ENCODE data around the gene LIN37.

The LIN37 gene

DNA sequence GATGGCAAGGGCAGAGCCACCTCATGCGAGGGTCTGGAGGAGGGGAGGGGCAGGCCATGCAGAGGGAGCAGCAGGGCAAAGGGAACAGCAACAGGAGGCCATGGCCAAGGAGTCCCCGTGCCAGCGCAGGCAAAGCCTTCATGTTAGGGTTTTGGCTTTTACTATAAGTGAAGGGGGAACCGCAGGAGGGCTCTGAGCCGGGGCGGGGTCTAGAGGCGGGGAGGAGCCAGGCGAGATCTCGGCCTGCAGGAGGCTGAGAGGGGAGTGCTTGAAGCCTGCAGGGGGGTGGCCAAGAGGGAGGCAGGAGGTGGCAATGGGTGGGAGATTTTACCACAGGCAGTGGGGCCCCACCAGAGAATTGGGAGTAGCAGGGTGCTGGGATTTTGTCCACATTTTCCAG is 33.3 kb downstream of the LIN37 start:
- H3K9me3 ChIP-seq (ENCODE audit: insufficient read depth, low read length, severe bottlenecking) = no peaks in the 10 kb centered on the region
- no peak for ATAC-seq (ENCODE audit: insufficient read depth, low read depth)
- peaks cover 15% of the 10 kb centered on the region for H3K4me1 ChIP-seq (ENCODE audit: insufficient read depth, low read length)
- no peak overlapping the region for H3K4me2 ChIP-seq (ENCODE audit: insufficient read depth, low read length)
- TF ChIP-seq CTCF (IDR thresholded peaks at IDR 0.05; ENCODE audit: borderline replicate concordance, extremely low read depth, low read length, poor library complexity, severe bottlenecking) (no peak), EZH2 (IDR thresholded peaks at IDR 0.05; ENCODE audit: borderline replicate concordance, low read depth, low read length, severe bottlenecking) (no peak)
- no peak overlapping the region for H3K27ac ChIP-seq (ENCODE audit: low read length)
- H4K20me1 ChIP-seq (ENCODE audit: insufficient read depth, low read length) = peaks cover 41% of the 10 kb centered on the region
- no peak overlapping the region for H2AFZ ChIP-seq (ENCODE audit: low read depth, low read length)
- peaks cover 88% of the 10 kb centered on the region for H3K36me3 ChIP-seq (ENCODE audit: insufficient read depth, low read length)
- H3K79me2 ChIP-seq (ENCODE audit: insufficient read depth, low read length) = peaks cover 27% of the 10 kb centered on the region
- DNase-seq = no peak
- no peaks in the 10 kb centered on the region for H3K27me3 ChIP-seq (ENCODE audit: insufficient read depth, low read length, poor library complexity)
- H3K9ac ChIP-seq (ENCODE audit: low read depth, low read length) = no peak overlapping the region
- no peak overlapping the region for H3K4me3 ChIP-seq (ENCODE audit: low read depth in 1 of 2, low read length in 2 of 2)

- no peak overlapping the region for H3K4me2 ChIP-seq (ENCODE audit: insufficient read depth, low read length)
Measured at GRCh38 chr19:35782589-35782988, 34.2 kb downstream of the LIN37 start.

GRCh38 chr19:35783469-35784434 is 35.4 kb downstream of the LIN37 start:
- no peak overlapping the region for H3K4me3 ChIP-seq (ENCODE audit: low read depth in 1 of 2, low read length in 2 of 2)
- DNase-seq (no peak), ATAC-seq (ENCODE audit: insufficient read depth, low read depth) (no peak)
- H2AFZ ChIP-seq (ENCODE audit: low read depth, low read length) = no peak overlapping the region
- no peak overlapping the region for H3K4me2 ChIP-seq (ENCODE audit: insufficient read depth, low read length)
- H3K36me3 ChIP-seq (ENCODE audit: insufficient read depth, low read length) = peaks cover 74% of the 10 kb centered on the region
- TF ChIP-seq EZH2 (IDR thresholded peaks at IDR 0.05; ENCODE audit: borderline replicate concordance, low read depth, low read length, severe bottlenecking) (no peak), CTCF (IDR thresholded peaks at IDR 0.05; ENCODE audit: borderline replicate concordance, extremely low read depth, low read length, poor library complexity, severe bottlenecking) (peak; percentile 15)
- no peaks in the 10 kb centered on the region for H3K4me1 ChIP-seq (ENCODE audit: insufficient read depth, low read length)
- H4K20me1 ChIP-seq (ENCODE audit: insufficient read depth, low read length) = peaks cover 24% of the 10 kb centered on the region
- peaks cover 8% of the 10 kb centered on the region for H3K79me2 ChIP-seq (ENCODE audit: insufficient read depth, low read length)
- H3K9ac ChIP-seq (ENCODE audit: low read depth, low read length) = no peak overlapping the region
- no peaks in the 10 kb centered on the region for H3K9me3 ChIP-seq (ENCODE audit: insufficient read depth, low read length, severe bottlenecking)
- H3K27me3 ChIP-seq (ENCODE audit: insufficient read depth, low read length, poor library complexity) = no peaks in the 10 kb centered on the region
- no peak overlapping the region for H3K27ac ChIP-seq (ENCODE audit: low read length)

More at GRCh38 chr19:35782589-35782988, 34.2 kb downstream of the LIN37 start:
- DNase-seq (no peak), ATAC-seq (ENCODE audit: insufficient read depth, low read depth) (no peak)
- H3K27me3 ChIP-seq (ENCODE audit: insufficient read depth, low read length, poor library complexity) = no peaks in the 10 kb centered on the region
- no peak overlapping the region for H2AFZ ChIP-seq (ENCODE audit: low read depth, low read length)
- H3K36me3 ChIP-seq (ENCODE audit: insufficient read depth, low read length) = peaks cover 86% of the 10 kb centered on the region
- no peak overlapping the region for H3K9ac ChIP-seq (ENCODE audit: low read depth, low read length)
- H3K27ac ChIP-seq (ENCODE audit: low read length) = no peak overlapping the region
- peaks cover 18% of the 10 kb centered on the region for H3K79me2 ChIP-seq (ENCODE audit: insufficient read depth, low read length)
- peaks cover 31% of the 10 kb centered on the region for H4K20me1 ChIP-seq (ENCODE audit: insufficient read depth, low read length)
- H3K4me3 ChIP-seq (ENCODE audit: low read depth in 1 of 2, low read length in 2 of 2) = no peak overlapping the region
- no peaks in the 10 kb centered on the region for H3K9me3 ChIP-seq (ENCODE audit: insufficient read depth, low read length, severe bottlenecking)
- H3K4me1 ChIP-seq (ENCODE audit: insufficient read depth, low read length) = peaks cover 5% of the 10 kb centered on the region; the same call in 1 of the 2 replicates
- TF ChIP-seq EZH2 (IDR thresholded peaks at IDR 0.05; ENCODE audit: borderline replicate concordance, low read depth, low read length, severe bottlenecking) (no peak), CTCF (IDR thresholded peaks at IDR 0.05; ENCODE audit: borderline replicate concordance, extremely low read depth, low read length, poor library complexity, severe bottlenecking) (no peak)
